Heart left ventricle (tissue), 16 donors: ENCODE results near the gene SHC3. TPM values are rescaled to one million over a fixed set of nuclear protein-coding genes. Genes with fewer than 3 reads are reported as not detected.

Experiments
- ATAC-seq, 4 donors: fragments of 200-7000 bp; cut with Tn5 transposase; one replicate each; pipeline ENCODE4 v1.9.1; 2020 to 2022; ENCODE audit warnings: moderate library complexity in 4 of 4, mild to moderate bottlenecking in 3 of 4, moderate number of reproducible peaks in 1 of 4
- DNase-seq, 5 donors: peaks; one replicate each; pipeline ENCODE4 v3.0.0-alpha.2; 2020
- H3K27ac ChIP-seq, 12 donors: fragments of 200-600 bp; sonication (generic) in 4 of 12; one replicate each; pipeline versions ENCODE4 v1.5.0 to v1.8.0; 2016 to 2022; ENCODE audit warnings: mild to moderate bottlenecking in 2 of 12
- H3K27me3 ChIP-seq, 9 donors: fragments of 200-600 bp; sonication (generic) in 2 of 9; one replicate each; pipeline versions ENCODE4 v1.5.1 to v1.8.0; 2016 to 2022; ENCODE audit warnings: mild to moderate bottlenecking in 3 of 9
- H3K36me3 ChIP-seq, 9 donors: fragments of 200-600 bp; sonication (generic) in 2 of 9; one replicate each; pipeline versions ENCODE4 v1.5.0 to v1.8.0; 2018 to 2022; ENCODE audit warnings: mild to moderate bottlenecking in 2 of 9
- H3K4me1 ChIP-seq, 12 donors: fragments of 200-600 bp; sonication (generic) in 4 of 12; one replicate each; pipeline versions ENCODE4 v1.5.0 to v1.8.0; 2016 to 2022; ENCODE audit warnings: mild to moderate bottlenecking in 3 of 12
- H3K4me3 ChIP-seq, 12 donors: fragments of 200-600 bp; sonication (generic) in 4 of 12; one replicate each; pipeline versions ENCODE4 v1.5.0 to v1.8.0; 2017 to 2022; ENCODE audit warnings: mild to moderate bottlenecking in 9 of 12, moderate library complexity in 4 of 12
- H3K9me3 ChIP-seq, 12 donors: fragments of 200-600 bp; sonication (generic) in 4 of 12; one replicate each; pipeline versions ENCODE4 v1.5.0 to v1.8.0; 2016 to 2022; ENCODE audit warnings: mild to moderate bottlenecking in 1 of 12
- POLR2A ChIP-seq, 2 donors: fragments of 450-650 bp; IDR thresholded peaks; one replicate each; pipeline ENCODE4 v1.6.1; 2017; ENCODE audit warnings: antibody characterized with exemption in 2 of 2, mild to moderate bottlenecking in 2 of 2, moderate library complexity in 2 of 2
- WGBS, 4 donors: extraction: QIAGEN DNeasy Blood & Tissue Kit in 2 of 4; methylation state at CpG; one replicate each; pipeline versions ENCODE4 v1.1.5 to v1.1.7; 2013 to 2018; 5-methylcytosine and 5-hydroxymethylcytosine counted together
- intact Hi-C, 10 donors: fragments of 100-400 bp; cut with DNase I; formaldehyde crosslinking; loops; one replicate each; pipeline versions ENCODE4 v1.11.1 to v1.14.2; 2022
- polyA plus RNA-seq, 2 donors: library from polyadenylated mRNA; stranded (reverse); fragments of 200-250 nt; gene quantifications; one replicate each; pipeline ENCODE4 v1.2.3, GENCODE V29; 2013
- total RNA-seq, 9 donors: library from RNA; depleted of rRNA in 2 of 9; stranded (reverse); fragments of >200 nt in 2 of 9; fragmentation: NEBNext Ultra II Directional in 3 of 9; extraction: Animal tissue kit (Norgen Biotek cat#: 25700) in 3 of 9; gene quantifications; one replicate each; pipeline versions ENCODE4 v1.1.0 to v1.2.4, GENCODE V29; 2016 to 2023
- TF ChIP-seq, protein P1 (sequence below), 12 donors: fragments of 200-600 bp; sonication (generic) in 4 of 12; IDR thresholded peaks; one replicate each; pipeline versions ENCODE4 v1.5.0 to v1.8.0; 2018 to 2022; ENCODE audit warnings: antibody characterized with exemption in 12 of 12, mild to moderate bottlenecking in 5 of 12
- donor health status: ischemic (EF 13 %, LVEDD 7.1; RV severe dilation, severe dysfunction).
- donor health status: healthy with polysubstance abuse.
- donor health status: DM: no; HTN: yes; CAD: no.
- donor health status: DM: no; HTN: no; CAD: no.
- donor health status: ischemic (EF 25% LVEDD 6.9; RV normal size, moderate dysfunction).
- donor health status: ischemic (EF 25% LVEDD 5.7; RV mildly dilated, moderate dysfunction).
- donor health status: healthy.
- donor health status: DM: yes; HTN: yes; CAD: no.
- donor health status: ischemic (EF 35%, LVEDD 5.7; RV mildly dilated, moderate dysfunction).
- donor health status: nonischemic (EF 11% LVEDD 7.7; RV severe dilation, severe dysfunction).
- donor health status: DM: yes; HTN: yes; CAD: no.
- donor health status: PGD.
- donor health status: ischemic (EF 29% LVEDD 5.4; RV normal size, mild dysfunction).
- donor health status: nonischemic (EF 23%, LVEDD 6.1; RV moderate dilation, normal function).

SHC3 gene
- total and polyA plus RNA-seq, 11 donors: 0.20 to 4.3 (median 0.52) TPM

DNA sequence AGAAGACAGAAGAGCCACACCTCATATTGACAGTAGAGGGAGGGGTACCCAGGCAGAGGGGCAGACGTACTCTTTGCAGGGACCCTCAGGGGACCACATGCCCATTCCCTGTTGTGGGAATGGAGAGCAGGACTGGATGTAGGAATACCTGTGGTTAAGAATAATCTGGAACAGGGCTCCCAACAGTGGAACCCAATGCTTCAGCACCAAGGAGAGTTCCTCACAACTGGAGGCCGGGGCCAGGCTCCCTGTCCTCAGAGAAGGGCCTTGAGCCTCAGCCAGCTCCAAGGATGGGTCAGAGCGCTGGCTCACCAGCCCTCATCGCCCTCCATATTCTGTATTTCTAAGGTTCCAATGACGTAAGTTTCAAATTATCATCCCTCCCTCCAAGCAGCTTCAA is 7.4 kb upstream of the SHC3 start:
- H3K4me3 ChIP-seq: no peak overlapping the region
- no peaks in the 10 kb centered on the region for H3K36me3 ChIP-seq
- intact Hi-C loops: loop anchor here in 2 of 10 donors (10.0 kb wide), 2 partner anchors 129 to 591 kb away; partner anchors contain the start of genes CKS2 (in 1 of the 2) and SECISBP2 (in 1 of the 2)
- WGBS, 4 donors: 62 to 67% (median 63%) methylated on average over 5 of the region's 5 CpGs
- TF ChIP-seq, protein P1, sequence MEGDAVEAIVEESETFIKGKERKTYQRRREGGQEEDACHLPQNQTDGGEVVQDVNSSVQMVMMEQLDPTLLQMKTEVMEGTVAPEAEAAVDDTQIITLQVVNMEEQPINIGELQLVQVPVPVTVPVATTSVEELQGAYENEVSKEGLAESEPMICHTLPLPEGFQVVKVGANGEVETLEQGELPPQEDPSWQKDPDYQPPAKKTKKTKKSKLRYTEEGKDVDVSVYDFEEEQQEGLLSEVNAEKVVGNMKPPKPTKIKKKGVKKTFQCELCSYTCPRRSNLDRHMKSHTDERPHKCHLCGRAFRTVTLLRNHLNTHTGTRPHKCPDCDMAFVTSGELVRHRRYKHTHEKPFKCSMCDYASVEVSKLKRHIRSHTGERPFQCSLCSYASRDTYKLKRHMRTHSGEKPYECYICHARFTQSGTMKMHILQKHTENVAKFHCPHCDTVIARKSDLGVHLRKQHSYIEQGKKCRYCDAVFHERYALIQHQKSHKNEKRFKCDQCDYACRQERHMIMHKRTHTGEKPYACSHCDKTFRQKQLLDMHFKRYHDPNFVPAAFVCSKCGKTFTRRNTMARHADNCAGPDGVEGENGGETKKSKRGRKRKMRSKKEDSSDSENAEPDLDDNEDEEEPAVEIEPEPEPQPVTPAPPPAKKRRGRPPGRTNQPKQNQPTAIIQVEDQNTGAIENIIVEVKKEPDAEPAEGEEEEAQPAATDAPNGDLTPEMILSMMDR (IDR thresholded peaks at IDR 0.05): no peak
- TF ChIP-seq POLR2A (IDR thresholded peaks at IDR 0.05): no peak
- H3K9me3 ChIP-seq: no peaks in the 10 kb centered on the region
- H3K4me1 ChIP-seq: peaks cover 0 to 2% (median 0%) of the 10 kb centered on the region in 12 donors
- H3K27me3 ChIP-seq: no peaks in the 10 kb centered on the region
- DNase-seq (no peak), ATAC-seq (peak in 1 of 4 donors; percentile 13)
- H3K27ac ChIP-seq: no peak overlapping the region

DNA sequence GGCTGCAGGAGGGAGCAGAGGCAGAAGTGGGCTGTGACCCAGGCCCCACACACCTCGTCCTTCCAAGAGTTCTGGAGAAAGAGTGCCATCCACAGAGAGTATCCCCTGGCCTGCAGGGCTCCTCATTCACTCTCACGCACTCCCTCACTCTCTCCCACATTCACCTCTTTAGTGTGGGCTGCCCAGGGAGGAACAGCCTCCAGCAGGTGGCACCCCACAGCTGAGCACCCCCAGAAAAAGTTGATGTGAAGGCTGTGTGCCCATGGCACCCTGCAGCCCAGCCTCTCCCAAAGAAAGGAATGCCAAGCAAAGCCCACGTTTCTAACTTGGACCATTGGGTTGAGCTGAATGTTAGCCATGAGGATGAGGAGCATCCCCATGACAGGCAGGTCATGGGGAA is 4.5 kb upstream of the SHC3 start:
- Histone ChIP-seq H3K27ac (no peak overlapping the region), H3K4me1 (peaks cover 0 to 26% (median 17%) of the 10 kb centered on the region in 12 donors), H3K4me3 (no peak overlapping the region), H3K27me3 (peaks cover 0 to 20% (median 4%) of the 10 kb centered on the region in 9 donors), H3K36me3 (no peaks in the 10 kb centered on the region), H3K9me3 (no peaks in the 10 kb centered on the region)
- DNase-seq (no peak), ATAC-seq (no peak)
- intact Hi-C loops: loop anchor here in 2 of 10 donors (10.0 kb wide), 2 partner anchors 132 to 588 kb away; partner anchors contain the start of genes CKS2 (in 1 of the 2) and SECISBP2 (in 1 of the 2)
- 69 to 77% (median 72%) methylated on average over 3 of the region's 3 CpGs for WGBS, 4 donors
- no peak for TF ChIP-seq POLR2A (IDR thresholded peaks at IDR 0.05)

DNA sequence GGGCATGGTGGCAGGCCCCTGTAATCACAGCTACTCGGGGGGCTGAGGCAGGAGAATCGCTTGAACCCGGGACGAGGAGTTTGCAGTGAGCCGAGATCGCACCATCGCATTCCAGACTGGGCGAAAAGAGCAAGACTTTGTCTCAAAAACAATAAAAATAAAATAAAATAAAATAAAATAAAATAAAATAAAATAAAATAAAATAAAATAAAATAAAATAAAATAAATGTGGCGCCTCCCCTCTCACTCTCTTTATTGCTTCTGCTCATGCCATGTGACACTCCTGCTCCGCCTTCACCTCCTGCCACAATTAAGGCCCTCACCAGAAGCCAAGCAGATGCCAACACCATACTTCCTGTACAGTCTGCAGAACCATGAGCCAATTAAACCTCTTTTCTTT is 3.8 kb upstream of the SHC3 start:
- 95 to 98% (median 96%) methylated on average over 10 of the region's 10 CpGs for WGBS, 4 donors
- no peak overlapping the region for H3K27ac ChIP-seq
- no peaks in the 10 kb centered on the region for H3K36me3 ChIP-seq
- H3K4me3 ChIP-seq: no peak overlapping the region
- no peak for ATAC-seq
- peaks cover 0 to 33% (median 21%) of the 10 kb centered on the region in 12 donors for H3K4me1 ChIP-seq
- no peak for TF ChIP-seq POLR2A (IDR thresholded peaks at IDR 0.05)
- TF ChIP-seq, protein P1 (IDR thresholded peaks at IDR 0.05): no peak
- H3K27me3 ChIP-seq: peaks cover 0 to 26% (median 10%) of the 10 kb centered on the region in 9 donors
- no peaks in the 10 kb centered on the region for H3K9me3 ChIP-seq
- intact Hi-C loops: loop anchor here in 2 of 10 donors (10.0 kb wide), 2 partner anchors 132 to 588 kb away; partner anchors contain the start of genes CKS2 (in 1 of the 2) and SECISBP2 (in 1 of the 2)
- DNase-seq: no peak

DNA sequence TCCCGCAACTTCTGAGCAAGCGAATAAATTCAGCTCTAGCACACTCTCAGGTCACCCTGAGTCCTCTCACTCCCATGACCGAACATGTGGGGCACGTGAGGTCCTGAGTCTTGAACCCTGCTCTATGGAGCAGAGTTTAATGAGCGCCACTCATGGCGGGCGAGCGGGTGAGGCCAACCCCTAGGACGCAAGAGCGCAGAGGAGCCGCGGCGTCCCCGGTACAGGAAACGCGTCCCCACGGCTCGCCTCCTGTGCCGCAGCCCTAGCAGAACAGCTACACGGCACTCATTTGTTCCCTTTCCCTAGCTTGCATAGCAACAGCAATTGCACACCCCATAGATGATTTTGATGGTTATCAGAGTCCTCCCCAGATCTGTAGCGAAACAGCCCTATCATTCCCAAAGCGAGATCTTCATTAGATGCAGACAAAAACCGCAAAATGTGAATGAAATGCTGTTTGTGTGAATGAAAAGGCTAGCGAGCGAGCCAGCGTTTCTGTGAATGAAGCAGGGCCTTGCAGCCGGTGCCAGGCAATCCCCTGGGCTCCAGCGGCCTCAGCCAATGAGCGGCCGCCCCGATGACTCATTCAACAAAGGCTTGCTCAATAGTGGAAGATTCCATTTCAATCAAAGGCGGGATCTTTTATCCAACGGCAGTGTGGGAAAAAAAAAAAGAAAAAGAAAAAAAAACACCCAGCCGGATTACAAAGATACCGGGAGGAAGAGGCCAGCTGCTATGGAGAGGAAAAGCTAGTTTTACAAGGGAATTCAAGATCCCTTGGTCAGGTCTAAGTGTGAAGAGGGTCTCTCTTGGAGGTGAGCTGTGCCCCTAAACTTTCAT is 1.5 kb upstream of the SHC3 start:
- Histone ChIP-seq H3K4me3 (peak overlapping the region; percentile 24 to 62 (median 48)), H3K36me3 (no peaks in the 10 kb centered on the region), H3K27ac (peak overlapping the region in 11 of 12 donors; percentile 51 to 79 (median 69)), H3K4me1 (peaks cover 0 to 39% (median 22%) of the 10 kb centered on the region in 12 donors), H3K9me3 (no peaks in the 10 kb centered on the region), H3K27me3 (peaks cover 5 to 49% (median 28%) of the 10 kb centered on the region in 9 donors)
- WGBS, 4 donors: 0 to 2% (median 1%) methylated on average over 27 to 35 of the region's 35 CpGs
- intact Hi-C loops: loop anchor here in 3 of 10 donors (10.0 kb wide), 4 partner anchors 95 to 585 kb away; partner anchors contain the start of genes CKS2 (in 1 of the 3) and SECISBP2 (in 1 of the 3)
- DNase-seq: peak; percentile 83 to 93 (median 91)
- peak in 1 of 2 donors; percentile 61 for TF ChIP-seq POLR2A (IDR thresholded peaks at IDR 0.05)
- TF ChIP-seq, protein P1 (IDR thresholded peaks at IDR 0.05): no peak
- peak; percentile 95 to 97 (median 96) for ATAC-seq
